Activated CD4-positive, alpha-beta T cell treated with anti-CD3 and anti-CD28 coated beads for 4 hours (primary cell): ENCODE results near the gene RNF19B.
"Not testable (repeated sequence)": the region's sequence is repeated elsewhere in the genome, so short reads cannot be mapped to it uniquely, and the experiment has no call there.

Experiments
- DNase-seq, 2 donors: peaks; one replicate each; pipeline ENCODE4 v3.0.0-alpha.2; 2020

Gene RNF19B

DNA sequence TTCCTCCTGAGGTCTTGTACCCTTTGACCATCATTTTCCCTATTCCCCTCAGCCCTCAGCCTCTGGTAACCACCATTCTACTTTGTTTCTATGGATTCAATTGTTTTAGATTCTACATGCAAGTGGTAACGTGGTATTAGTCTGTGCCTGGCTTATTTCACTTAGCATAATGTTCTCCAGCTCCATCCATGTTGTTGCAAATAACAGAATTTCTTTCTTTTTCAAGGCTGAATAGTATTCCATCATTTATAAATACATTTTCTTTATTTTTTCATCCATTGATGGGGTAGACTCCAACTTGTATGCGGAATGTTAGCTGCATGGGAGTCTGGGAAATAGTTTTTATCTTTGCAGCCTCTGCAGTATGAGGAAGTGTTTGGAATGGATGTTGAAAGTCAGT lies 37.2 kb downstream of the RNF19B start:
- no peak for DNase-seq

DNA sequence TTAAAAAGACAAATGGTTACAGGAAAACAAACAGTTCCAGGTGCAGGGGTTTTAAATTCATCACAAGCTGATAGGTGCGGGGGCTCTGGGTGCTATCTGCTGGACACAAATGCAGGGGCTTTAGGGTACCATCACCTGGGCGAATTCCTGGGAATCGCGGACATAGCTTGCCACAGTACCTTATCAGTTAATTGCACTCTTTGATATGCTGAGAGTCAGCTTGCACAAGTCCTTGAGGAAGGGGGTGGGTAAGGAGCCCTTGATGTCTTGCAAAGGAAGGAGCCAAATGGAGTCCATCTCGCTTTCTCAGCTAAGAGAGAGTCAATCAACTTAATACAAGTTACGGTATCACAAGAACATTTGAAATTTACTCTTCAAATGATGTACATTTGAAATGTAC lies 38.0 kb downstream of the RNF19B start:
- DNase-seq = no peak

GRCh38 chr1:32925403-32926162 lies 39.0 kb downstream of the RNF19B start:
- DNase-seq = peak in 1 of 2 donors; percentile 8

DNA sequence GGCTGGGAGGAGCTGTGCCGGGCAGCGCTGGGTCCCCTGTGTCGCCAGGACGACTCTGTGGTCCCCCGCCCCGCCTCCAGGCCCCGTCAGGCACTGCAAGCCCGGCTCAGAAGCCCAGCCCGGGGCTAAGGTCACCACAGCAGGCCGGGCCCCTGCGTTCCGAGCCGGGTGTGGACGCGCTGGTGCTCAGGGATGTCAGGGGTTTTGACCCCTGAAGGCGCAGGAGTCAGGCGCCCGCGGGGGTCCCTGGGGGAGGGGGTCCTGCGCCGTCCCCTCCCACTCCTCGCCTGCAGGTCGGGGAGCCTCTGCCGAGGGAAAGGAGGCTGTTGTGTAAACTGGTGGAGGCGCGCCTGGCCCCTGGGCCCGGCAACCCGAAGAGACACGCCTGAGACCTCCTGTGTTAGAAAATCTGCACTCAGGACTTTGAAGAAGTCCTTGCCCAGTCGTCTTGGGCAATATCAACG lies 39.7 kb downstream of the RNF19B start:
- DNase-seq = no peak

DNA sequence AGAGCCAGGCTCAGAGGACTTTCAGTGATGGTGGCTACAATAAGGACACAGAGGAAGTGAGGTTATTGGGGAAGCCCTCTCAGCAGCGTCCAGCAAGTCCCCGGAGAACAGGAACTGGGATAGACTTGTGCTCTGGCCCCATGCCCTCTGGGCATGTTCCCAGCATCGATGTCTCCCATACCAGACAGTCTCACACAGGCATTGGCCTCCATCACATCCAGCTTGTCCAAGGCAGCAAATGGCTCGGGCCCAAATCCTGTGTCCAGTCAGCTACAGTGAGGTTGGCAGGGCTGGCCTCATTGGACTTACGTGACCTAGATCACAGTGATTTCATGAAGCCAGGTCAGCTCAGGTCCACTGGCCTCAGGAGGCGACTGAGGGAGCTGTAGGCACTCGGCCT lies 43.8 kb downstream of the RNF19B start:
- no peak for DNase-seq

DNA sequence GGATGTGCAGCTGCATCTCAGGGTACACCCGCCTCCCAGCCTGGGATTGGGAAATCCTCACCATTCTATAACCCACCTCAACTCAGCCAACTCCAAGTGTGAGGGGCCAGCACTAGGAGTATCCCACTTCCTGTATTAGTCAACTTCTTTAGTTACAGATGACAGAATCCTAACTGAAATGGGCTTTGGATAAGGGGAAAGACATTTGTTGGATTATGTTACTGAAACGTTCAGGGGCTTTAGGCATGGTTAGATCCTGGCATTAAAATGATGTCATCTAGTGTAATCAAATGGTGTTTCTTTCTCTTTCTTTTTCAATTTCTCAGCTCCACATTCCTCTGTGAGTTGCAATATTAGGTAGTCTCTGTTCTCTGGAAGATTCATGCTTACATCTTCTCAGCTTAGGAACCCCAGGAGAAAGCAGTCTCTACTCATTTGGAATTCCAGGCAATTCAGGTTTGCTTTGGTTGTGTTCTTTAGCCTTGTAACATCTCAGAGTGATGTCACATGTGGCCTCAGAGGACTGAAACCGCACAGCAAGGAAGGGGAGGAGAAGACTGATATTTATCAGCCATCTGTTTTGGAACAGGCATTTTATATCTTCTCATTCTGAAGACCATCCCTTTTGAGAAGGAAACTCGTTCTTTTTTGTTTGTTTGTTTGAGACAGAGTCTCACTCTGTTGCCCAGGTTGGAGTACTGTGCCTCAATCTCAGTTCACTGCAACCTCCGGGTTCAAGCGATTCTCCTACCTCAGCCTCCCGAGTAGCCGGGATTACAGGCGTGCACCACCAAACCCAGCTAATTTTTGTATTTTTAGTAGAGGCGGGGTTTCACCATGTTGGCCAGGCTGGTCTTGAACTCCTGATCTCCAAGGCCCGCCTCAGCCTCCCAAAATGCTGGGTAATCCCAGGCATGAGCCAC lies 44.5 kb downstream of the RNF19B start:
- no peak for DNase-seq

- no peak for DNase-seq
Observed at GRCh38 chr1:32918179-32918578, 46.4 kb downstream of the RNF19B start.

DNA sequence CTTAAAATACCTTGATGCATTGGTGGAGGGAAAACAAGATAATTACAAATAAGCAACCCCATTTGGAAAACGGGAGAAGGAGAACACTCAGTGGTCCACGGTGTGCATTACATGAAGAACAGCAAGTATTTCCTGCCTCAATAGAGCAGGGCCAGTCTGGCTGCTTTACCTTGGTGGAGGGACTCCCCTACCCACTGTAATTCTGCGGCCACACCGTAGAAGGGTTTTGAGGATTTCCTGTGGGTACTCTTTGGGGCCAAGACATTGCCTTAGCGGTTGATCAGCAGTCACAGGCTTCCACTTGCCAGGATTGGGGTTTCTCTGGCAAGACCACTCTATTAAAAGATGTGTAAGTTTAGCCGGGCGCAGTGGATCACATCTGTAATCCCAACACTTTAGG lies 47.1 kb downstream of the RNF19B start:
- DNase-seq = no peak

DNA sequence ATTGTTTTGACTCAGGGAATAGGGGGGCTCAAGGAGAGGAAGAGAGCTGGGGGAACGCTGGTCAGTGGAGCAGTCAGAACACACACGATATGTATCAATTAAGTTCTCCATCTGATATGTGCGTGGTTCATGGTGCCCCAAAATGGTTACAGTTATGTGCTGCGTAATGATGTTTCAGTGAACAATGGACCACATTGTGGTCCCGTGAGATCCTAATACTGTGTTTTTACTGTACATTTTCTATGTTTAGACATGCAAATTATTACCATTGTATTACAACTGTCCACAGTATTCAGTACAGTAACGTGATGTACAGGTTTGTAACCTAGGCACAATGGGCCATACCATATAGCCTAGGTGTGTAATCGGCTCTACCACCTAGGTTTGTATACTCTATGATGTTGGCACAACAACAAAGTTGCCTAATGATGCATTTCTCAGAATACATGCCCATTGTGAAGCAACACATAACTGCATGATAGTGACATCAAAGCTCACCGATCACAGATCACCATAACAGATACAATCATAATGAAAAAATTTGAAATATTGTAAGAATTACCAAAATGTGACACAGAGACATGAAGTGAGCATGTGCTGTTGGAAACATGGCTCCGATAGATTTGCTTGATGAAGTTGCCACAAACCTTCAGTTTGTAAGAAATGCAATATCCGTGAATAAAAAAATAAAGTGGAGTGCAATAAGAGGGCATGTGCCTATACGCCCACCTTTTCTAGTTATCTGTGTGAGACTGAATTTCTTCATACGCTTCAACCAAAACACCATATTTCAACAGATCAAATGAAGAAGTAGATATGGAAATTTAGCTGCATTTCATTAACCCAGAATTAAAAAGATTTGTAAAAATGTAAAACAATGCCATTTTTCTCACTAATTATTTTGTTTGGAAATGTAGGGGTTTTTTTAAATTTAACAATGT lies 48.6 kb downstream of the RNF19B start:
- no peak for DNase-seq

DNA sequence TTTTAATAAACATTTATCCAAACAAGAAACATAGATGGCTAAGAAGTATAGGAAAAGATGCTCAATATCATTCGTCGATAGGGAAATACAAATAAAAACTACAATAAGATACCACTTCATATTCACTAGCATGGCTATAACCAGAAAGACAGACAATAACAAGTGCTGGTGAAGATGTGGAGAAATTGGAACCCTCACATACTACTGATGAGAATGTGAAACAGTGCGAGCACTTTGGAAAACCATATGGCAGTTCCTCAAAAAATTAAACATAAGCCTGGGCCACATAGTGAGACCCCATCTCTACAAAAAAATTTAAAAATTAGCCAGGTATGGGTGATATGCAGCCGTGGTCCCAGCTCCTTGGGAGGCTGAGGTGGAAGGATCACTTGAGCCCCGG lies 54.3 kb downstream of the RNF19B start:
- DNase-seq = no peak

DNA sequence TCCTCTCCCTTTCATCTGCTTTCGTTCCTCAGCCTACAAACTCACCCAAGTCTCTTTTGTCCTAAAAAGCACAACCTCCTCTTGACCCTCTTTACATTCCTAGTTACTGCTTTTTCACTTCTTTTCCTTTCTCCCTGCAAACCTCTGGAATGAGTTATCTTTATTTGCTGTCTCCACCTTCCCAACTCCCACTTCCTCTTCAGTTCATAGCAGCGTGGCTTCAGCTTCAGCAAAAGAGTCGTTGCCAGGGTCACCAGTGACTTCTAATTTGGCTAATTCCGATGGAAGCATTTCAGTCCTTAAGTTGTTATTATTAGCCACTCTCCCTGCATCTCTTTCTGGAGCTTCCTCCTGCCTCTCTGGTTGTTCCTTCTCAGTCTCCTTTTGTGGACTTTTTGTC lies 57.2 kb downstream of the RNF19B start:
- DNase-seq = no peak

GRCh38 chr1:32906654-32907053 lies 58.0 kb downstream of the RNF19B start:
- DNase-seq = no peak

DNA sequence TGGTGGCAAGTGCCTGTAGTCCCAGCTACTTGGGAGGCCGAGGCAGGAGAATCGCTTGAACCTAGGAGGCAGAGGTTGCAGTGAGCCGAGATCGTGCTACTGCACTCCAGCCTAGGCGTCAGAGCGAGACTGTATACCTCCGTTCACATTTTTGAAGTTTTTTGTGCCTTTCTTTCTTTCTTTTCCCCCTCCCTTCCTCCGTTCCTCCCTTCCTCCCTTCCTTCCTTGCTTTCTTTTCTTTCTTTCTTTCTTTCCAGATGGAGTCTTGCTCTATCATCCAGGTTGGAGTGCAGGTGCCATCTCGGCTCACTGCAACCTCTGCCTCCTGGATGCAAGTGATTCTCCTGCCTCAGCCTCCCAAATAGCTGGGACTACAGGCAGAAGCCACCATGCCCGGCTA lies 59.0 kb downstream of the RNF19B start:
- not testable (repeated sequence) for DNase-seq

- DNase-seq = no peak
Observed at GRCh38 chr1:32904797-32905196, 59.8 kb downstream of the RNF19B start.

DNA sequence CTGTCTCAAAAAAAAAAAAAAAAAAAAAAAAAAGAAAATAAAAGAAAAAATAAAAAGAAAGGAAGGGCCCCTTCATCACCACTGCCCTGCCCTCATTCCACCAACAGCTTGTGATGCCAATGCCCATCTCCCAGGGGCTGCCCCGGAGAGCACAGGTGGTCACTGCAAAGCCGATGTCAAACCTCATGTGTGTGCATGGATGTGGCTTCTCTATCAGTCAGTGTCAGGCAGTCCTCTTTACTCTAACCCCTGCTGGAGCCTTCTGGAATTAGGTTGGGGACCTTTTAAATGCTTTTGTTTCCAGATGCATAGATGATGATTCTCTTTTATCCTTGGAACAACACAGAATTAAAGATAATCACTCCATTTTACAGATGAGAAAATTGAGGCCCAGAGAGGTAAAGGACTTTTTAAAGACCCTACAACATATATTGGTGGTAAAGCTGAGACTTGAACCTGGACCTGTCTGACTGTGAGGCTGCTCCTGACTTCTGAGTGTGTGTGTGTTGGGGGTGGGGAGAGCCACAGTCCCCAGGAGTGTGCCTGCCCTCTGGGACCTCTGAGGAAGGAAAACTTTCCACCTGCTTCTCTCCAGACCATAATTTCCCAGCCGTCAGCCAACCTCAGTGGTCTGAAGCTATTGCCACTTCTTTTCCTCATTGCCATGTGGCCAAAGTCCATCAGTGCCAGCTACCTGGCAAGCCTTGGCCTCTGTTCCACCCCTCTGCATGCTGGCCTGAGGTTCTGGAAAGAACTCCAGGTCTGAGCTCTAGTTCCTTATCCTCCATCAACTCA lies 60.4 kb downstream of the RNF19B start:
- DNase-seq = no peak

GRCh38 chr1:32902535-32902920 lies 62.1 kb downstream of the RNF19B start:
- DNase-seq = no peak

GRCh38 chr1:32901823-32902534 lies 62.6 kb downstream of the RNF19B start:
- no peak for DNase-seq

DNA sequence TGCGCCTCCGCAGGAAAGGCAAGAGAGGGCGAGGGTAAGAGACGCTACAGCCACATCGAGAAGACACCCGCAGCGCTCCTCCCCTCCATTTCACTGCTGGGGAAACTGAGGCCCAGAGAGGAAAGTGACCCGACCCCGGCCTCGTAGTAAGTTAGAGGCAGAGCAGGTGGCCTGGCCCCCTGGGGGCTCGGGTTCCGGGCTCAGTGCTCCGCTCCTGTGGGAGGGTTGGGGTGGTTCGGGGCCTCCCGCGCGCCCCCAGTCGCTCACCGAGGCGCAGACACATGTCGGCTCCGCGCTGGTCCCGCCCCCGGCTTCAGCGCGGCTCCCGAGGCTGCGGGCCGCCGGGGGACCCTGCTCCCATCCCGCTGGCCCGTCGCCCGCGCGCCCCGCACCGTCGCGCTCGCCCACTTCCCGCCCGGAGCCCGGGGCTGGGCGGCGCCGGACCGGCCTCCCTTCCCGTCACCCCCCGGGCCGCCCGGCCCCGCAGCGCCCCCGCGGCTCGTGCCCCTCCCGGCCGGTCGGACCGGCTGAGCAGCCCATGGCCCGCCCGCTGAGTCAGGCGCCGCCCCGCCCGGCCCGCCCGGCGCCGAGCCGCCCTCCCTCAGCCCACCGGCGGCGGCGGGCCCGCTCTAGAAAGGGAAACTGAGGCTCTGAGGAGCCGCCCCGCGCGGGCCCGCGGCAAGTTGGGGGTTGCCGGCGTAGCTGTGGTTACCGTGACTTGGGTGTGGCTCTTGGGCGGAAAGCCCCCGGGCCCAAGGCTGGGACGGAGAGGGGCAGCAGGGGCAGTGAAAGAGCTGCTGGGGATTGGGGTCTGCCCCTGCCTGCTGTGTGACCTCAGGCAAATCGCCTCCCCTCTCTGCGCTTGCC lies 63.4 kb downstream of the RNF19B start, which contains the start of gene TMEM54:
Gene TMEM54 (minus strand): TSS at position 434 of the 867 bp plus-strand sequence. CDS start 151 bp downstream, at position 283.
- no peak for DNase-seq

DNA sequence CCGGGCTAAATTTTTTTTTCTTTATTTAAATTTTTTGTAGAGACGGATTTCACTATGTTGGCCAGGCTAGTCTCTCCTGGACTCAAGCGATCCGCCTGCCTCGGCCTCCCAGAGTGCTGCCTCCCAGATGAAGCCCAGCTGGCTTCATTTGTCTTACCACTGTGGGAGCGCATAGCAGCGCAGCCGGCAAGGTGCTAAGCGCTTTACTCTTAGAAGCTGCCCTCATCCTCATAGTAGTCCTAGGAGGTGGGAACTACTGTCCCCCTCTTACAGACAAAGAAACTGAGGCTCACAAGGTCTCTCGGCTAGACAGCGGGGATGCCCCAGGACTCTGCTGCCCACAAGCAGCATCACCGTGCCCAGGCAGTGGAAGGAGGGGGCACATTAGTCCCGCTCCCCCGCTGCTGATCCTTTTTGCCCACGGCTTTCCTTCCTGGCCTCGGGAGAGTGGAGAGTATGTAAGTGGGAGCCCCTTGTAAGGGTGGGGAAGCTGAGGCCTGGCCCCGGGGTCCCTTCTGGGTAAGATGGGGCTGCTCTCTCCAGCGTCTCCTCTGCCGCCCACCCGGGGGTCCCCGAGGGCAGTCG lies 64.1 kb downstream of the RNF19B start:
- no peak for DNase-seq
